Esophagus muscularis mucosa (tissue), 3 donors: ENCODE measurements around the gene AFF2.

Source experiments
- CTCF ChIP-seq, 3 experiments: fragments of 200-600 bp in 2 of 3; fragments of 450-650 bp in 1 of 3; sonication (generic) in 2 of 3; IDR thresholded peaks; one replicate each; pipeline ENCODE4 v1.5.1; 2017 to 2019; ENCODE audit warnings: antibody characterized with exemption in 3 of 3, mild to moderate bottlenecking in 2 of 3, moderate library complexity in 1 of 3
- POLR2A ChIP-seq: fragments of 450-650 bp; IDR thresholded peaks from one replicate; pipeline ENCODE4 v1.6.1; 2017; ENCODE audit warnings: antibody characterized with exemption, moderate library complexity, mild to moderate bottlenecking, low read depth
- POLR2AphosphoS5 ChIP-seq, 2 donors: sonication (generic); formaldehyde crosslinking; IDR thresholded peaks; one replicate each; pipeline ENCODE4 v1.6.1; 2017; ENCODE audit warnings: antibody characterized with exemption in 2 of 2

- TF ChIP-seq CTCF (IDR thresholded peaks at IDR 0.05) (no peak), POLR2A (no peak), POLR2AphosphoS5 (IDR thresholded peaks at IDR 0.05) (no peak)
Measured at GRCh38 chrX:148495176-148495575, 5.2 kb upstream of the AFF2 start.
